ENCODE data around the gene TIGAR. TPM values are rescaled to one million over a fixed set of nuclear protein-coding genes. Genes with fewer than 3 reads are reported as not detected.

Gene TIGAR
- total RNA-seq, 1 experiment from 2014 or later = 4.6 TPM

DNA sequence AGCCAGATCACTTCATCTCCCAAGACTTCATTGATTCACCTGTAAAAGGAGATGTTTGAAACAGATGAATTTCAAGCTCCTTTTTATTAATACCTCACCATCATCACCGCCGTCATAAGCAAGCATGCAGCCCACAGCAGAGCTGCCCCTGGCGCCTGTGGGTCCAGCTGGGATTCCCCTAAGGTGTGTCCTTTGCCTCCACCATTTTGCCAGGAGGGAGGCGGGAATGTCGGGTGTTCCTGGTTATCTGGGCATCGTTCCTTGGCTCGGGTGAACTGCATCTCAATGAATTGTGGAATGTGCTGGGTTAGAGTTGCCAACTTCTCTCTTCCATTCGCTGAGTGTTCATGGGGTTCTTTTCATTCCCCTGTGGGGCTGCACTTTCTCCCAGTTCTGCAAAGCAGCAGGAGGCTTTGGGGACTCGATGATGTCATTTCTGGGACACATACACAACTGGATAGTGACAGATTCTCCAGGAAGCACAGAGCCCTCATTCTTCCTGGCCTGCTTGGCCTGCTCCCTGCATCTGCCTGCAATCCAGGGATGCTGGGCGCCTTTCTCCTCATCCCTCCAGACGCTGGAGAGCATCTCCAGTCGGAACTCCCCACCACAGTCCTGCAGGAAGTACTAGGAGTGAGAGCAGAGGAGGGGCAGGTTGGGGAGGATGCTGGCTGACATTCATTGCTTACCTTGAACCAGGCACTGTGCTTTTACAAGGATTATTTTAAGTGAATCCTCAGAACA, 37.3 kb upstream of the TIGAR start:
- Histone ChIP-seq H3K9me3 (ENCODE audit: low read length) (no peaks in the 10 kb centered on the region), H3F3A (ENCODE audit: low read length, unreplicated experiment) (no peaks in the 10 kb centered on the region), H3K4me3 (ENCODE audit: low read length) (no peak overlapping the region), H4K20me1 (ENCODE audit: low read length) (no peaks in the 10 kb centered on the region), H3K36me3 (ENCODE audit: low read depth, low read length) (no peaks in the 10 kb centered on the region), H3K79me2 (ENCODE audit: low read length) (no peaks in the 10 kb centered on the region), H3K4me2 (ENCODE audit: low read length) (no peak overlapping the region), H3K9me2 (replicated peaks; ENCODE audit: low read length) (no peaks in the 10 kb centered on the region), H3K27me3 (ENCODE audit: low read length) (peaks cover 42% of the 10 kb centered on the region), H3K4me1 (ENCODE audit: insufficient read depth, low read length) (no peaks in the 10 kb centered on the region), H3K9ac (ENCODE audit: low read length) (no peak overlapping the region), H3K27ac (ENCODE audit: low read length) (no peak overlapping the region), H2AFZ (ENCODE audit: low read length) (no peak overlapping the region)
- intact Hi-C loops (cut with micrococcal nuclease) = no loop called here
- TF ChIP-seq EZH2phosphoT487 (IDR thresholded peaks at IDR 0.05; ENCODE audit: borderline replicate concordance, low read length) (no peak), EZH2 (IDR thresholded peaks at IDR 0.05; ENCODE audit: low read length, unreplicated experiment) (no peak)
- TF ChIP-seq, protein P1, sequence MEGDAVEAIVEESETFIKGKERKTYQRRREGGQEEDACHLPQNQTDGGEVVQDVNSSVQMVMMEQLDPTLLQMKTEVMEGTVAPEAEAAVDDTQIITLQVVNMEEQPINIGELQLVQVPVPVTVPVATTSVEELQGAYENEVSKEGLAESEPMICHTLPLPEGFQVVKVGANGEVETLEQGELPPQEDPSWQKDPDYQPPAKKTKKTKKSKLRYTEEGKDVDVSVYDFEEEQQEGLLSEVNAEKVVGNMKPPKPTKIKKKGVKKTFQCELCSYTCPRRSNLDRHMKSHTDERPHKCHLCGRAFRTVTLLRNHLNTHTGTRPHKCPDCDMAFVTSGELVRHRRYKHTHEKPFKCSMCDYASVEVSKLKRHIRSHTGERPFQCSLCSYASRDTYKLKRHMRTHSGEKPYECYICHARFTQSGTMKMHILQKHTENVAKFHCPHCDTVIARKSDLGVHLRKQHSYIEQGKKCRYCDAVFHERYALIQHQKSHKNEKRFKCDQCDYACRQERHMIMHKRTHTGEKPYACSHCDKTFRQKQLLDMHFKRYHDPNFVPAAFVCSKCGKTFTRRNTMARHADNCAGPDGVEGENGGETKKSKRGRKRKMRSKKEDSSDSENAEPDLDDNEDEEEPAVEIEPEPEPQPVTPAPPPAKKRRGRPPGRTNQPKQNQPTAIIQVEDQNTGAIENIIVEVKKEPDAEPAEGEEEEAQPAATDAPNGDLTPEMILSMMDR (conservative IDR thresholded peaks at IDR 0.05; ENCODE audit: low read depth, low read length) = no peak
- CTCF ChIA-PET = no interaction called here
- ATAC-seq = no peak
- DNase-seq = no peak
- POLR2A ChIA-PET (ENCODE audit: unreplicated experiment) = no interaction called here
- no TSS peak for BruUV-seq (replicated peaks)

DNA sequence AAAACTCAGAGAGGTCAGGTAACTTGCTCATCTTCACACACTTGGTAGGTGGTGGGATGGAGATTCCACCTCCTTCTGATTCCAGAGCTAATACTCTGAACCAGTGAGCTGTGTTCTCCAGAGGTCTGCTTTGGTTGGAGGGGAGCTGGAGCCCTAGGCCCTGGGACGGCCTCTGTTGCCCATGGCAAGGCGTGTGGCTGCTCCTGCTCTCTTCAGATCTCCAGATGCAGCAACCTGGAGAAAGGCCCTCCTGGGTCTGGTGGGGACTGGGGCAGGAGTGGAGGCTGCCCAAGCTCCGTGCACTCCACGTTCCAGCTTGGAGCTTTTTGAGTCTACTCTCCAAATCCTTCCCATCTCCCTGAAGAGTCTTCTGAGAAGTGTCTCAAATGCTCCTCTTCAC, 36.7 kb upstream of the TIGAR start:
- H3K9me3 ChIP-seq (ENCODE audit: low read length) = no peaks in the 10 kb centered on the region
- no peak overlapping the region for H3K4me3 ChIP-seq (ENCODE audit: low read length)
- H3K27me3 ChIP-seq (ENCODE audit: low read length) = peaks cover 37% of the 10 kb centered on the region
- ATAC-seq (no peak), DNase-seq (no peak)
- H3F3A ChIP-seq (ENCODE audit: low read length, unreplicated experiment) = no peaks in the 10 kb centered on the region
- H3K27ac ChIP-seq (ENCODE audit: low read length) = no peak overlapping the region
- no peak for TF ChIP-seq EZH2phosphoT487 (IDR thresholded peaks at IDR 0.05; ENCODE audit: borderline replicate concordance, low read length)
- TF ChIP-seq EZH2 (IDR thresholded peaks at IDR 0.05; ENCODE audit: low read length, unreplicated experiment) = no peak
- TF ChIP-seq, protein P1 (conservative IDR thresholded peaks at IDR 0.05; ENCODE audit: low read depth, low read length) = no peak
- no peak overlapping the region for H2AFZ ChIP-seq (ENCODE audit: low read length)
- no peaks in the 10 kb centered on the region for H3K79me2 ChIP-seq (ENCODE audit: low read length)
- CTCF ChIA-PET = no interaction called here
- intact Hi-C loops (cut with micrococcal nuclease) = no loop called here
- no TSS peak for BruUV-seq (replicated peaks)
- H3K9me2 ChIP-seq (replicated peaks; ENCODE audit: low read length) = no peaks in the 10 kb centered on the region
- no peaks in the 10 kb centered on the region for H3K36me3 ChIP-seq (ENCODE audit: low read depth, low read length)
- POLR2A ChIA-PET (ENCODE audit: unreplicated experiment) = no interaction called here
- no peaks in the 10 kb centered on the region for H4K20me1 ChIP-seq (ENCODE audit: low read length)
- no peaks in the 10 kb centered on the region for H3K4me1 ChIP-seq (ENCODE audit: insufficient read depth, low read length)
- no peak overlapping the region for H3K4me2 ChIP-seq (ENCODE audit: low read length)
- no peak overlapping the region for H3K9ac ChIP-seq (ENCODE audit: low read length)

GRCh38 chr12:4285070-4285469, 35.9 kb upstream of the TIGAR start:
- no peak overlapping the region for H3K4me3 ChIP-seq (ENCODE audit: low read length)
- TF ChIP-seq, protein P1 (conservative IDR thresholded peaks at IDR 0.05; ENCODE audit: low read depth, low read length) = no peak
- TF ChIP-seq EZH2 (IDR thresholded peaks at IDR 0.05; ENCODE audit: low read length, unreplicated experiment) = no peak
- TF ChIP-seq EZH2phosphoT487 (IDR thresholded peaks at IDR 0.05; ENCODE audit: borderline replicate concordance, low read length) = no peak
- POLR2A ChIA-PET (ENCODE audit: unreplicated experiment) = no interaction called here
- H3K27me3 ChIP-seq (ENCODE audit: low read length) = peaks cover 31% of the 10 kb centered on the region
- no peak overlapping the region for H3K4me2 ChIP-seq (ENCODE audit: low read length)
- ATAC-seq = no peak
- no peak overlapping the region for H2AFZ ChIP-seq (ENCODE audit: low read length)
- CTCF ChIA-PET = no interaction called here
- DNase-seq = no peak
- H3F3A ChIP-seq (ENCODE audit: low read length, unreplicated experiment) = no peaks in the 10 kb centered on the region
- no peaks in the 10 kb centered on the region for H3K4me1 ChIP-seq (ENCODE audit: insufficient read depth, low read length)
- H3K9me3 ChIP-seq (ENCODE audit: low read length) = no peaks in the 10 kb centered on the region
- no peaks in the 10 kb centered on the region for H4K20me1 ChIP-seq (ENCODE audit: low read length)
- intact Hi-C loops (cut with micrococcal nuclease) = no loop called here
- H3K27ac ChIP-seq (ENCODE audit: low read length) = no peak overlapping the region
- BruUV-seq (replicated peaks) = no TSS peak
- H3K9ac ChIP-seq (ENCODE audit: low read length) = no peak overlapping the region
- no peaks in the 10 kb centered on the region for H3K36me3 ChIP-seq (ENCODE audit: low read depth, low read length)
- no peaks in the 10 kb centered on the region for H3K79me2 ChIP-seq (ENCODE audit: low read length)
- no peaks in the 10 kb centered on the region for H3K9me2 ChIP-seq (replicated peaks; ENCODE audit: low read length)

All from PC-3 (cell line).